ENCODE measurements around the gene FNDC10.

The FNDC10 gene

GRCh38 chr1:1627829-1628753 lies 28.2 kb upstream of the FNDC10 start:
- DNase-seq (ENCODE audit: low spot score) = no peak

DNA sequence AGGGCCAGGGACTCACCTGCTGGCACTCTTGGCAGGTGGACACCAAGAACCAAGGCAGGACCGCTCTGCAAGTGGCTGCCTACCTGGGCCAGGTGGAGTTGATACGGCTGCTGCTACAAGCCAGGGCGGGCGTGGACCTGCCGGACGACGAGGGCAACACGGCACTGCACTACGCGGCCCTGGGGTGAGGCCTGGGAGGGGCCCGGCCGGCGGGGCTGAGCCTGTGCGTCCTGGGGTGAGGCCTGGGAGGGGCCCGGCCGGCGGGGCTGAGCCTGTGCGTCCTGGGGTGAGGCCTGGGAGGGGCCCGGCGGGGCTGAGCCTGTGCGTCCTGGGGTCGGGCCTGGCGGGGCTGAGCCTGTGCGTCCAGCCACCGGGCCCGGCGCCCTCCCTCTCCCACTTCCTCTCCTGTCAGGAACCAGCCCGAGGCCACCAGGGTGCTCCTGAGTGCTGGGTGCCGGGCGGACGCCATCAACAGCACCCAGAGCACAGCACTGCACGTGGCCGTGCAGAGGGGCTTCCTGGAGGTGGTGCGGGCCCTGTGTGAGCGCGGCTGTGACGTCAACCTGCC lies 27.4 kb upstream of the FNDC10 start:
- DNase-seq (ENCODE audit: low spot score) = no peak

DNA sequence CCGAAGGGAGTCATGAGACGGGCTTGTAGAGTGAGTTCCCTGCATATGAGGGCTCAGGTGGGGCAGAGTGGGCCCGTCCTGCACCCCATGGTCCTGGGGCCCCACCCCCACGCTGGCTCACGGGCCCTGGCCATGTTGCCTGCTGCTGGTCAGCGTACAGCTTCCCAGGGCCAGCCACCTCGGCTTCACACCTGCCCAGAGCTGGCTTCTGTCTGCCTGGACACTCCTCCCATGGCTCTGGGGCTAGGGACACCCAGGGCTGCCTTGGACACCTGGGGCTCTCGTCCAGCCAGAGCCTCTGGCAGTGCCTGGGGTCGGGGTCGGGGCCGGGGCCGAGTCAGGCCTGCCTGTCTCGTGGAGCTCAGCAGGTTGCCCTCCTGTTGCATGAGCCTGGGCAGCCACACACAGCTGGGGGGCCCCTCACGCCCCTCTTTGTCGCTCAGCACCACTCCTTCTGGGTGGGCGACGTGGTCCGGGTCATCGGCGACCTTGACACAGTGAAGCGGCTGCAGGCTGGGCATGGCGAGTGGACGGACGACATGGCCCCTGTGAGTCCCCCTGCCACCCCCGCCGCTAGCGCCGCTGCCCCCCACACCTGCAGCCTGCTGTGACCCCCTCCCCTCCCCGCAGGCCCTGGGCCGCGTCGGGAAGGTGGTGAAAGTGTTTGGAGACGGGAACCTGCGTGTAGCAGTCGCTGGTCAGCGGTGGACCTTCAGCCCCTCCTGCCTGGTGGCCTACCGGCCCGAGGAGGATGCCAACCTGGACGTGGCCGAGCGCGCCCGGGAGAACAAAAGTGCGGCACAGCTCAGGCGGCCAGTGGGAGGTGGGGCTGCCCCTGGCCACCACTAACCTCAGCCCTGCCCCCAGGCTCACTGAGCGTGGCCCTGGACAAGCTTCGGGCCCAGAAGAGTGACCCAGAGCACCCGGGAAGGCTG lies 26.5 kb upstream of the FNDC10 start:
- DNase-seq (ENCODE audit: low spot score) = no peak

- DNase-seq (ENCODE audit: low spot score) = no peak
Measured at GRCh38 chr1:1625824-1626206, 25.9 kb upstream of the FNDC10 start.

DNA sequence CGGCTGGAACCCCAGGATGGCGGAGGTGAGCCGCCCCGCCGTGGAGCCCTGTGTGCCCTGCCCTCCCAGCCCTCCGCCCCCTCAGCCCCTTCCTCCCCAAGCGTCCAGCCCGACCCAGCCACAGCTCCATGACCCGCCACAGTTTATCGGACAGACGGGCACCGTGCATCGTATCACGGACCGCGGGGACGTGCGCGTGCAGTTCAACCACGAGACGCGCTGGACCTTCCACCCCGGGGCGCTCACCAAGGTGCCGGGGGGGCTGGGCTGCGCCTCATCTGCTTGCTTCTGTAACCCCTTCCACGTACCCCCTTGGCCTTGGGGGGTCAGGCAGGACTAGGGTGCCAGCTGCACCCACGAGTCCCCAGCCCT lies 25.5 kb upstream of the FNDC10 start:
- no peak for DNase-seq (ENCODE audit: low spot score)

DNA sequence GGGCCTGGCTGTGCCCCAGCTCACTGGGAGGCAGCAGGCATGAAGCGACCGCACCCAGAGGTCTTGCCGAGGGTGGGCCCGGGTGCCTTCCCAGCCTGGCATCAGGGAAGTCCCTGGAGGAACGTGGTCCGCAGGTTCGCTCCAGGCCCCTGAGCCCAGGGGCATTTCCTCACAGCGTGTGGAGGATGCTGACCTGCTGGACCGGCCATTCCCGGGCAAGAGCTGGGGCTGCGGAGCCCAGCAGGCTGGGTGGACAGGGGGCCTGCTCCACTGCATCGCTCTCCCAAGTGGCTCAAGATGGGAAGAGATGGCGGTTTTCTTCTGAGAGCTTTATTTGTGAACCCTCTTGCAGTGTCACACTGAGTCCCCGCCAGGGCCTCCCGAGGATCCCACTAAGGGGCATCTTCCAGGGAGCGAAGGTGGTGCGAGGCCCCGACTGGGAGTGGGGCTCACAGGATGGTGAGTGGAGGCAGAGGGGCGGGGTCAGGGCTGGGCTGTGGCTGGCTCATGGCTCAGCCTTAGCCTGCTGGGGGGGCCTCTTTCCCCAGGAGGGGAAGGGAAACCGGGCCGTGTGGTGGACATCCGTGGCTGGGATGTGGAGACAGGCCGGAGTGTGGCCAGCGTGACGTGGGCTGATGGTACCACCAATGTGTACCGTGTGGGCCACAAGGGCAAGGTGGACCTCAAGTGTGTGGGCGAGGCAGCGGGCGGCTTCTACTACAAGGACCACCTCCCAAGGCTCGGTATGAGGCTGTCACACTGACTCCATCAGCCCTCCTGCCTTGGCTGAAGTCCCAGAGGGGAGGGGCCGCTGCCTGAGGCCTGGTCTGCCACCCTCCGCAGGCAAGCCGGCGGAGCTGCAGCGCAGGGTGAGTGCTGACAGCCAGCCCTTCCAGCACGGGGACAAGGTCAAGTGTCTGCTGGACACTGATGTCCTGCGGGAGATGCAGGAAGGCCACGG lies 24.8 kb upstream of the FNDC10 start:
- DNase-seq (ENCODE audit: low spot score) = no peak

DNA sequence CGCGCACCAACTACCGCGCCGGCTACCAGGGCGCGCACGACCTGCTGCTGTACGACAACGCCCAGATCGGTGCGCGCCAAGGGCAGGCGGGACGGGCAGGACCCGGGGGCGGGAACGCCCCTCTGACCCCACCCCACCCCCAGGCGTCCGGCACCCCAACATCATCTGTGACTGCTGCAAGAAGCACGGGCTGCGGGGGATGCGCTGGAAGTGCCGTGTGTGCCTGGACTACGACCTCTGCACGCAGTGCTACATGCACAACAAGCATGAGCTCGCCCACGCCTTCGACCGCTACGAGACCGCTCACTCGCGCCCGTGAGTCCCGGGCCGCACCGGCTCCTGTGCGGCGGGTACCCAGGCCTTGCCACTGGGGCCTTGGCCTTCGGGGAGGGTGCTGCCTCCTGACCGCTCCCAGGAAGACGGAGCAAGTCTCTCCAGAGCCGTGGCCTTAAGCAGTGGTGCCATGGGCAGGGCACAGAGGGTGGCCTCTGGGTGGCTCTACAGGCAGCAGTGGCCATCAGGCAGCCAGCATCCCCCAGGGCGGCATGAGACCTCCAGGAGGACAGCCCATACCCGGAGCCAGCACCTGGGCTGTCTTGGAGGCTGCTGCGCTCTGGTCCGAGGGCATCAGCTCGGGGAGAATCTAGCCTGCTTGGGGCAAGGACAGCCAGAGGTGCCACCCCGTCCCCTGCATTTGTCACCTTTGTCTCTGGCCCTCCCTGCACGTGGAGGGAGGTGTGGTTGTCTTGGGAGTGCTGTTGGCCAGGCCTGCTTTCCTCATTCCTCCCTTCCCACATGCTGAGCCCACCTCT lies 23.9 kb upstream of the FNDC10 start:
- no peak for DNase-seq (ENCODE audit: low spot score)

GRCh38 chr1:1623181-1623630 lies 23.3 kb upstream of the FNDC10 start:
- DNase-seq (ENCODE audit: low spot score) = no peak

GRCh38 chr1:1622788-1623094 lies 22.8 kb upstream of the FNDC10 start:
- no peak for DNase-seq (ENCODE audit: low spot score)

DNA sequence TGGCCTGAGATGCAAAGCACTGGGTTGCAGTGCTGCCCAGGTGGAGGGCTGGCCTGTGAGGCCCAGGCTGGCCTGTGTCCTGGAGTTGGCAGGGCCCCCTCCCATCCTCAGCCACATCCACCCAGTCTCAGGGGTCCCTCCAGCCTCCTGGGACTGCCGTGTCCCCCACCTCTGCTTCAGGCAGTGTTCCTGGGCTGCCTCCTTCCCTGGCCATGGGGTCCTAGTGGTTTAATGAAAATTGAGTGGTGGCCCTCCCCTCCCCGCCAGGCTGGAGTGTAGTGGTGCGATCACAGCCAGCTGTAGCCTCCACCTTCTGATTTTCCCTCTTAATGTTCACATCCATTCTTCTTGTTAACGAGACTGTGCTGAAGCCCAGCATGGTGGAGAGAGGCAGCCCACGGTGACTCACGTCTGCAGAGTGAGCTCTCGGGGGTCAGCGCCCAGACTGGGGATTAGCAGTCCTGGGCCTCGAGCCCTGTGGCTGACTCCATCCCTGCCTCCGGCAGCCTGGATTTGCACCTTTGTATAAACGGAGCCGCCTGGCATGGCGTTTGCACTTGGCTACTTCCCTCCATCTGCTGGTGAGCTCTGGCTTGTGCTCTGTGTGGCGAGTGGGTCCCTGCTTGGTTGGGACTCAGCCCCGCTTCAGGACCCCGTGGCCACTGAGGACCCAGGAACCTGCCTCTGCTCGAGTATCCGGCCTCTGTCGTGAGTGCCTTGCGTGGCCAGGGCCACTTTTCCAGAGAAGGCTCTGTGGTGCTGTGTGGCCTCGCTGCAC lies 22.3 kb upstream of the FNDC10 start:
- DNase-seq (ENCODE audit: low spot score) = no peak

DNA sequence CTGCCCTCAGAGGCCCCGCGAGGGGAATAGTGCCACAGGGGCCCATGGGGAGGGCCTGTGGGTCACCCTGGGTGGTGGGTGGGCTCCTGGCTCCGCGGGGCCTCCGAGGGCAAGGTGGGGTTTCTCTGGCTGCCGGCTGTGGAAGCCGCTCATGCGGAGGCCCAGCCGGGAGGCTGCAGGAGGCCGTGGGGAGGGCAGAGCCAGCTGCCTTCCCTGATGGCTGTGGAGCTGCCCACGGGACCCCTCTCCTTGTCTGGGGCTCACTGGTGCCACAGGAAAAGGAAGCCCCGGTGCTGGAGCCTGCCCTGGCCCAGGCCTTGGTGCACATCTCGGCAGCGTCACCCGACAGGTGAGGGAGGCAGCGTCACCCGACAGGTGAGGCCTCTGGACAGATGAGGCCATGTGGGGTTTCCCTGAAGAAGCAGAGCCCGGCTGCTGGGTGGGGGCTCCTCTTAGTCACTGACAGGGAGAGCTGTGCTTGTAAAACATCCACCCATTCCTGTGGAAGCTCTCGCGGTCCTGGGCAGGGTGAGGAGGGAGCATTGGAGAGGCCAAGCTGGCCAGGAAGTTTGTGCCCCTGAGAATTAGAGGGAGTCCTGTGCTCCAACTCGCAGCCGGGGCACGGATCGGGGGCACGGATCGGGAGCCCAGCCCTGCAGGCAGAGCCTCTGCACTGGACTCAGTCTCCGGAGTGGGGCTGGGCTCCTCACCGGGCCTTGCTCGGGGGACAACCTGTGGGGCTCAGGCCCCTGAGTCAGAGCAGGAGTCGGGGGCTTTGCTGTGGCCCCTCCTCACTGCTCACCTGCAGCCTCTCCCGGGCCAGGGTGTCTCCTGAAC lies 21.5 kb upstream of the FNDC10 start:
- DNase-seq (ENCODE audit: low spot score) = no peak

DNA sequence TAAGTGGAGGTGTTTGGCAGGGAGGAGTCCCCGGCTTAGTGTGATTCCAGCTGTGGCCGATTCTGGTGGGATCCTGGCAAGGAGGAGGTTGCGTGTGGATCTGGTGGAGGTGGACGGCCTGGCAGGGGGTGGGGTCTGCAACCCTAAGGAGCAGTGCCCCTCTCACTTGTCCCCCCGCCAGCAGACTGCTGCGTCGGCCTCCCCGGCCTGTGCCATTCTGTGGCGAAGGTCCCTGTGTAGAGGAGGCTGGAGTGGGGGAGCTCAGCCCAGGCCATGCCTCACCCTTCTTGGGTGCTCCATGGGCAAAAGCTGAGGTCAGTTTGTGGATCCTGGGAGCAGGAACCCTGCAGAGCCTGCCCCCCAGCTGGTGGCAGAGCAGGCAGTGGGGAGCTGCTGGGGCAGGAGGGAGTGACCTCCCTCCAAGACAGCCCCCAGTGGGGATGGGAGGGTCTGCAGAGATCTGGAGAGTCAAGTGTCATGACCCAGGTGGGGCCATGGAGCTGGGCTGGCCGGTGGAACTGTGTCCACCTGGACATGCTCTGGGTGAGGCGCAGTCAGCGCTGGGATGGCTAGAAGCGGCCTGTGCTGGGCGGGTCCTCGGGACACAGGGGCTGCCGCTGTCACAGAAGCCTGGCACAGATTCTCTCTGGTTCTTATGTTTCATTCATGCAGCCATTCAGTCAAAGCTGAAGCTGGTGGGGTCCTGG lies 20.7 kb upstream of the FNDC10 start:
- DNase-seq (ENCODE audit: low spot score) = no peak

DNA sequence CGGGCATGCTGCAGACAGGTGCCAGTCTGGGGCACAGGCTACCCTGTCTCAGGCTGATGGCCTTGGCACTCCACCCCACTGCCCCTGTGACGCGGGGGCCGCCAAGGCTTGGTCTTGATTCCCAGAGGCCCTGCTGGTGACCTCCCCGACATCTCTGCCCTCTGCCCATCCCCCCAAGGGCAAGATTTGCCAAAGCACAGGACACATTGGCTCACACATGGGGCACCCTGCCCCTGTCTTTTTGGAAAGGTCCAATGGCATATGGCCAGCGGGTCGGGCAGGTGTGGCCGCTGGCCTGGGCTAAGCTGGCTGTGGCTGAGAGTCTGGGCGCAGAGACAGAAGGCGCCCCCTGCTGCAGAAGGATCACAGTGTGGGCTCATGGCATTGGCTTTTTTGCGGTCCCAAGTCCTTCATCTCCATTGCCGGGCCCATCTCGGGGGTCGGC lies 20.0 kb upstream of the FNDC10 start:
- no peak for DNase-seq (ENCODE audit: low spot score)

GRCh38 chr1:1618396-1619068 lies 18.6 kb upstream of the FNDC10 start:
- no peak for DNase-seq (ENCODE audit: low spot score)

DNA sequence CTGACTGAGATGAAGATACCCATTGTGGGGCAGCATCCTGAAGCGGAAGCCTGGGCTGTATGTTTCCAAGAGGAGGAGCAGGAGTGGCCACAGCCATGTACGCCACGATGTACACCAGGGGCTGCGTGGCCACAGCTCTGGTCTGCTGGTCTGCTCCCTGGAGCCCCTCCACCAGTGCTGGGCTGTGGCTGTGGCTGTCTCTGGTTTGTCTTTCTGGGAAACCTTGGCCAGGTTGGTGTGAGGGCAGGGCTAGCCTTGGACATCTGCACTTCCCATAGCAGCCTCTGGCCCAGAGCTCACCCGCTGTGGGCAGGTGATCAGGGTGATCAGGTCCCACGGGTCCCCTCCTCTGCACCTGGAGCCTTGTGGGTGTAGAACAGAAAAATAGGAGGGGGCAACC lies 18.0 kb upstream of the FNDC10 start:
- DNase-seq (ENCODE audit: low spot score) = no peak

DNA sequence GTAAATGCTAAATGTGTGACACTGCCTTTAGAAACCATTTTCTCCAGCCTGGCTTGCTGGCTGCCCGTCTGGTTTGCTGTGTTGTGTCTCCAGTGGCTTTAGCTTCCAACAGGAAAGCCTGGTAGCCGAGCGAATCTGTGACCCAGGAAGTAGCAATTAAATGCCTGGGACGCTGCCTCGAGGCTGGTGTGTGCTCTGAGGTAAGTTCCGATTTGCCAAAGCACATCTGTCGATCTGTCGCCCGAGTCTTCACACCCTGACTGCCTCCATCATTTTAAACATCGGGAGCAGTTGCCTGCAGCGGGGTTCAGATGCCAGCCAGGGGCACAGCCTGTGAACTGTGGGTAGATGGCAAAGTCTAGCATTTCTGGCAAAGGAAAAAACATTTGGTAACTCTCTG lies 17.6 kb upstream of the FNDC10 start:
- DNase-seq (ENCODE audit: low spot score) = no peak

DNA sequence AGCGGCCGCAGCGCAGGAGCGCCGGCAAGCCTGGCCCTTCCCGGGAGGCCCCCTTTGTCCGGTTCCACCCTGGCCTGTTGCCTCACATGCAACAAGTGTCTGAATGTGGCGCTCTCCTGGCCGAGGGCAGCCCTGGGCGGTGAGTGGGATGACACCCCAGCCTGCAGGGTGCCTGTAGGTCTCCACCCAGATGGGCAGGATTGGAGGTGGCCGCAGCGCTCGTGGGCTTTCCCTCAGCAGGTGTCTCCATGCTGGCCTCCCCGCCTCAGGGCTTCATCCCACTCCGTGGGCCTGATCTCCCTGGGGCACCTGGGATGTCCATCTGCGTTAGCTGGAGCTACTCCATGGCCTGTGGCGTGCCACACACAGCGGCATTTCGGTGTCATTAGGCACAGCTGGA lies 16.9 kb upstream of the FNDC10 start:
- DNase-seq (ENCODE audit: low spot score) = no peak
